ENCODE measurements around the gene CPSF7. TPM values are rescaled to one million over a fixed set of nuclear protein-coding genes. Genes with fewer than 3 reads are reported as not detected.

CPSF7 gene
- polyA plus RNA-seq, 1 of the 3 experiments (the other 2 are of a cell fraction) = 44.0 TPM

DNA sequence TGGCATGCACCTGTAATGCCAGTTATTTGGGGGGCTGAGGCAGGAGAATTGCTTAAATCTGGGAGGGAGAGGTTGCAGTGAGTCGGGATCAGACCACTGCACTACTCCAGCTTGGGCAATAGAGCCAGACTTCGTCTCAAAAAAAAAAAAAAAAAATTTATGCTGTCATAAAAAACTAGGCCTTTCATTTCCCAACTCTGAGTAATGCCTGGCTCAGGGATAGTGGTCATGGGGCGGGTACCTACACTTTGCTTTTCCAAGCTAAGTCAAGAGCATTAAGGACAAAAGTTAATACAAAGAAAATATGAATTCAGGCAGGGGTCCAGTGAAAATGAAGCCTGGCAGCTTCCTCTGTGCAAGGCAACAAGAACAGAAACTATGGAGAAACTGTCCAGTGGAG lies 16.3 kb downstream of the CPSF7 start:
- Histone ChIP-seq H3K27me3 (ENCODE audit: insufficient read depth) (no peaks in the 10 kb centered on the region), H3F3A (replicated peaks; ENCODE audit: insufficient read depth) (peaks cover 5% of the 10 kb centered on the region), H4K20me1 (ENCODE audit: insufficient read depth) (peaks cover 13% of the 10 kb centered on the region), H2AFZ (ENCODE audit: low read depth) (no peak overlapping the region), H3K4me1 (ENCODE audit: control insufficient read depth in 1 of 2, insufficient read depth in 2 of 2, low read depth in 1 of 2, low read length in 1 of 2) (no peaks in the 10 kb centered on the region; a peak in 1 of 4 replicates), H3K9me3 (no peaks in the 10 kb centered on the region), H3K4me2 (no peak overlapping the region), H3K36me3 (replicated peaks in 1 of 2; ENCODE audit: control insufficient read depth in 1 of 2, insufficient read depth in 2 of 2, low read length in 1 of 2) (peaks cover 76 to 88% of the 10 kb centered on the region in 2 experiments), H3K79me2 (ENCODE audit: insufficient read depth) (peaks cover 33% of the 10 kb centered on the region), H3K27ac (ENCODE audit: low read depth in 2 of 2, low read length in 1 of 2) (no peak overlapping the region), H3K9me2 (no peaks in the 10 kb centered on the region), H3K9ac (no peak overlapping the region), H3K4me3 (ENCODE audit: low read depth in 2 of 2, low read length in 1 of 2) (no peak overlapping the region)
- ChIA-PET POLR2A (interaction anchor here (0.8 kb wide), 1 partner anchor 12 kb away, joined by 3 read pairs; no protein-coding TSS in a partner anchor), CTCF (no interaction called here)
- DNase-seq = no peak
- no peak for TF ChIP-seq RCOR1 (IDR thresholded peaks at IDR 0.05; ENCODE audit: low read length)
- TF ChIP-seq, protein P1, sequence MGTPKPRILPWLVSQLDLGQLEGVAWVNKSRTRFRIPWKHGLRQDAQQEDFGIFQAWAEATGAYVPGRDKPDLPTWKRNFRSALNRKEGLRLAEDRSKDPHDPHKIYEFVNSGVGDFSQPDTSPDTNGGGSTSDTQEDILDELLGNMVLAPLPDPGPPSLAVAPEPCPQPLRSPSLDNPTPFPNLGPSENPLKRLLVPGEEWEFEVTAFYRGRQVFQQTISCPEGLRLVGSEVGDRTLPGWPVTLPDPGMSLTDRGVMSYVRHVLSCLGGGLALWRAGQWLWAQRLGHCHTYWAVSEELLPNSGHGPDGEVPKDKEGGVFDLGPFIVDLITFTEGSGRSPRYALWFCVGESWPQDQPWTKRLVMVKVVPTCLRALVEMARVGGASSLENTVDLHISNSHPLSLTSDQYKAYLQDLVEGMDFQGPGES (IDR thresholded peaks at IDR 0.05; ENCODE audit: low read depth, low read length) = no peak
- 88% methylated on average over 3 of the region's 3 CpGs for WGBS (ENCODE audit: low lambda C conversion rate)

DNA sequence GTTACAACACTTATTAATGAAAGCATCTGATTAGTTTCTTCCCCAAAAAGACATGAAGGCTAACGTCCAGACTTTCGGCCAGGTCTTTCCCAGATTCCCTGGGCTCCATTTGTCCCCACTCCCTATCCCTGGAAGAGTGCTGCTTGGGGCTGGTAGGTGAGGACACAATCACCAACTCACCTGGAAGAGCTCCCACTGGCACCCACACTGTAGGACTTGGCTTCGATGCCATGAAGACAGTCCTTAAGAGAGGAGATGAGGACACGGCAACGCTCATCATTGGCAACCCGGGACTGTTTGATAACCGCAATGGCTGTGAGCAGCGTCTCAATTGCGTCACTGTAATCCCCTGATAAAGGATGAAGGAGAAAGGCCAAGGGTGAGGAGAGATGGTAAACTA lies 18.2 kb downstream of the CPSF7 start:
- H3K4me3 ChIP-seq (ENCODE audit: low read depth in 2 of 2, low read length in 1 of 2) = no peak overlapping the region
- H2AFZ ChIP-seq (ENCODE audit: low read depth) = no peak overlapping the region
- 89% methylated on average over 9 of the region's 9 CpGs for WGBS (ENCODE audit: low lambda C conversion rate)
- TF ChIP-seq, protein P2, sequence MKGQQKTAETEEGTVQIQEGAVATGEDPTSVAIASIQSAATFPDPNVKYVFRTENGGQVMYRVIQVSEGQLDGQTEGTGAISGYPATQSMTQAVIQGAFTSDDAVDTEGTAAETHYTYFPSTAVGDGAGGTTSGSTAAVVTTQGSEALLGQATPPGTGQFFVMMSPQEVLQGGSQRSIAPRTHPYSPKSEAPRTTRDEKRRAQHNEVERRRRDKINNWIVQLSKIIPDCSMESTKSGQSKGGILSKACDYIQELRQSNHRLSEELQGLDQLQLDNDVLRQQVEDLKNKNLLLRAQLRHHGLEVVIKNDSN (IDR thresholded peaks at IDR 0.05; ENCODE audit: borderline replicate concordance, low read depth) = no peak
- TF ChIP-seq GABPA (IDR thresholded peaks at IDR 0.05; ENCODE audit: low read depth) (no peak), MXI1 (IDR thresholded peaks at IDR 0.05; ENCODE audit: low read depth, low read length) (no peak), NRF1 (IDR thresholded peaks at IDR 0.05; ENCODE audit: low read depth, low read length) (no peak), YY1 (IDR thresholded peaks at IDR 0.05; ENCODE audit: low read depth) (no peak), TAF1 (IDR thresholded peaks at IDR 0.05; ENCODE audit: borderline replicate concordance, low read depth, low read length) (no peak), TCF12 (IDR thresholded peaks at IDR 0.05) (no peak), SMC3 (IDR thresholded peaks at IDR 0.05; ENCODE audit: low read depth, low read length) (no peak), POLR2AphosphoS5 (IDR thresholded peaks at IDR 0.05; ENCODE audit: low read depth, low read length) (no peak)
- TF ChIP-seq, protein P3, sequence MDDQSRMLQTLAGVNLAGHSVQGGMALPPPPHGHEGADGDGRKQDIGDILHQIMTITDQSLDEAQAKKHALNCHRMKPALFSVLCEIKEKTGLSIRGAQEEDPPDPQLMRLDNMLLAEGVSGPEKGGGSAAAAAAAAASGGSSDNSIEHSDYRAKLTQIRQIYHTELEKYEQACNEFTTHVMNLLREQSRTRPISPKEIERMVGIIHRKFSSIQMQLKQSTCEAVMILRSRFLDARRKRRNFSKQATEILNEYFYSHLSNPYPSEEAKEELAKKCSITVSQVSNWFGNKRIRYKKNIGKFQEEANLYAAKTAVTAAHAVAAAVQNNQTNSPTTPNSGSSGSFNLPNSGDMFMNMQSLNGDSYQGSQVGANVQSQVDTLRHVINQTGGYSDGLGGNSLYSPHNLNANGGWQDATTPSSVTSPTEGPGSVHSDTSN (IDR thresholded peaks at IDR 0.05) = no peak
- H3K4me1 ChIP-seq (ENCODE audit: control insufficient read depth in 1 of 2, insufficient read depth in 2 of 2, low read depth in 1 of 2, low read length in 1 of 2) = no peaks in the 10 kb centered on the region
- POLR2A ChIA-PET = no interaction called here
- H3K27me3 ChIP-seq (ENCODE audit: insufficient read depth) = no peaks in the 10 kb centered on the region
- no peaks in the 10 kb centered on the region for H3K9me3 ChIP-seq
- CTCF ChIA-PET = interaction anchor here (0.9 to 1.5 kb wide), 6 partner anchors 17 to 157 kb away, joined by 3 to 5 read pairs (median 4); partner anchors contain the start of gene CPSF7
- peaks cover 5% of the 10 kb centered on the region for H3F3A ChIP-seq (replicated peaks; ENCODE audit: insufficient read depth)
- DNase-seq = no peak
- no peak overlapping the region for H3K4me2 ChIP-seq
- H4K20me1 ChIP-seq (ENCODE audit: insufficient read depth) = no peaks in the 10 kb centered on the region
- H3K36me3 ChIP-seq (replicated peaks in 1 of 2; ENCODE audit: control insufficient read depth in 1 of 2, insufficient read depth in 2 of 2, low read length in 1 of 2) = peaks cover 74 to 85% of the 10 kb centered on the region in 2 experiments
- H3K9ac ChIP-seq = no peak overlapping the region
- H3K27ac ChIP-seq (ENCODE audit: low read depth in 2 of 2, low read length in 1 of 2) = no peak overlapping the region
- peaks cover 20% of the 10 kb centered on the region for H3K79me2 ChIP-seq (ENCODE audit: insufficient read depth)
- H3K9me2 ChIP-seq = no peaks in the 10 kb centered on the region
